MCF 10A (cell line): ENCODE data around the gene TRAF3IP1. TPM values are rescaled to one million over a fixed set of nuclear protein-coding genes. Genes with fewer than 3 reads are reported as not detected.

Experiments
- BruUV-seq: library from RNA; stranded (reverse); fragments of 400-500 nt; replicated peaks from 2 replicates; lab custom pipeline; 2021; lab: Mats Ljungman, UMichigan
- CTCF ChIA-PET: fragments of 300-600 bp; sonication (Branson Sonifier 250); formaldehyde crosslinking; extraction: SDS; loops from one replicate; lab custom pipeline; 2021; ENCODE audit warnings: antibody characterized with exemption, inconsistent platforms; lab: Yijun Ruan, JAX
- POLR2A ChIA-PET: fragments of 300-600, 350-650 bp; sonication (Branson Sonifier 250); formaldehyde crosslinking; extraction: SDS; loops from one replicate; lab custom pipeline; 2020; ENCODE audit warnings: antibody characterized with exemption, inconsistent platforms; lab: Yijun Ruan, JAX
- DNase-seq: peaks from one replicate; pipeline ENCODE4 v3.0.0-alpha.2; 2018; ENCODE audit not compliant: unreplicated experiment
- H3K27ac Mint-ChIP-seq: one replicate; pipeline ENCODE4 v1.8.0; 2022; ENCODE audit warnings: mild to moderate bottlenecking, low read depth, mixed read lengths; ENCODE audit not compliant: unreplicated experiment
- H3K27me3 Mint-ChIP-seq: one replicate; pipeline ENCODE4 v1.8.0; 2022; ENCODE audit warnings: mixed read lengths; ENCODE audit not compliant: insufficient read depth, unreplicated experiment
- H3K36me3 Mint-ChIP-seq: one replicate; pipeline ENCODE4 v1.8.0; 2022; ENCODE audit warnings: mild to moderate bottlenecking, moderate library complexity, mixed read lengths; ENCODE audit not compliant: insufficient read depth, unreplicated experiment
- H3K4me1 Mint-ChIP-seq: one replicate; pipeline ENCODE4 v1.8.0; 2022; ENCODE audit warnings: mixed read lengths; ENCODE audit not compliant: insufficient read depth, unreplicated experiment
- H3K4me3 Mint-ChIP-seq: one replicate; pipeline ENCODE4 v1.8.0; 2022; ENCODE audit warnings: mild to moderate bottlenecking, moderate library complexity, mixed read lengths; ENCODE audit not compliant: unreplicated experiment
- H3K9me3 Mint-ChIP-seq: one replicate; pipeline ENCODE4 v1.8.0; 2022; ENCODE audit warnings: mixed read lengths; ENCODE audit not compliant: unreplicated experiment
- CTCF ChIP-seq: fragments of 200-600 bp; IDR thresholded peaks from one replicate; pipeline ENCODE4 v1.8.0; 2022; ENCODE audit warnings: antibody characterized with exemption, mild to moderate bottlenecking; ENCODE audit not compliant: unreplicated experiment
- intact Hi-C: fragments of 100-400 bp; cut with micrococcal nuclease; formaldehyde crosslinking; loops from 2 replicates; pipeline ENCODE4 v1.14.1; 2022
- total RNA-seq: library from RNA; stranded (reverse); gene quantifications from 2 replicates; pipeline ENCODE4 v1.2.3, GENCODE V29; 2022

The TRAF3IP1 gene
- total RNA-seq, 1 experiment from 2014 or later: 19.1 TPM

DNA sequence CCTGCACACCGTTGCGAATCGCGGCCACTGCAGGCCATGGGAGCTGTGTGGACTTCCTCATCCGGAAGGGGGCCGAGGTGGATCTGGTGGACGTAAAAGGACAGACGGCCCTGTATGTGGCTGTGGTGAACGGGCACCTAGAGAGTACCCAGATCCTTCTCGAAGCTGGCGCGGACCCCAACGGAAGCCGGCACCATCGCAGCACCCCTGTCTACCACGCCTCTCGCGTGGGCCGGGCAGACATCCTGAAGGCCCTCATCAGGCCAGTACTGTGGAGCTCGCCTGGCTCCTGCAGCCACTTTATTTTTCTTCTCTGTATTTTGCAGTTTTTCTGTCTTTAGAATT, 115.4 kb downstream of the TRAF3IP1 start:
- Mint-ChIP-seq H3K9me3 (no peaks in the 10 kb centered on the region), H3K4me3 (no peak overlapping the region), H3K27ac (peak overlapping the region; percentile 27), H3K27me3 (no peaks in the 10 kb centered on the region), H3K36me3 (peaks cover 78% of the 10 kb centered on the region), H3K4me1 (peaks cover 48% of the 10 kb centered on the region)
- no peak for DNase-seq
- intact Hi-C loops: no loop called here
- ChIA-PET CTCF (no interaction called here), POLR2A (interaction anchor here (0.6 to 0.9 kb wide), 2 partner anchors 8 to 230 kb away, joined by 3 to 4 read pairs; no protein-coding TSS in a partner anchor)
- BruUV-seq: no TSS peak
- TF ChIP-seq CTCF: no peak

DNA sequence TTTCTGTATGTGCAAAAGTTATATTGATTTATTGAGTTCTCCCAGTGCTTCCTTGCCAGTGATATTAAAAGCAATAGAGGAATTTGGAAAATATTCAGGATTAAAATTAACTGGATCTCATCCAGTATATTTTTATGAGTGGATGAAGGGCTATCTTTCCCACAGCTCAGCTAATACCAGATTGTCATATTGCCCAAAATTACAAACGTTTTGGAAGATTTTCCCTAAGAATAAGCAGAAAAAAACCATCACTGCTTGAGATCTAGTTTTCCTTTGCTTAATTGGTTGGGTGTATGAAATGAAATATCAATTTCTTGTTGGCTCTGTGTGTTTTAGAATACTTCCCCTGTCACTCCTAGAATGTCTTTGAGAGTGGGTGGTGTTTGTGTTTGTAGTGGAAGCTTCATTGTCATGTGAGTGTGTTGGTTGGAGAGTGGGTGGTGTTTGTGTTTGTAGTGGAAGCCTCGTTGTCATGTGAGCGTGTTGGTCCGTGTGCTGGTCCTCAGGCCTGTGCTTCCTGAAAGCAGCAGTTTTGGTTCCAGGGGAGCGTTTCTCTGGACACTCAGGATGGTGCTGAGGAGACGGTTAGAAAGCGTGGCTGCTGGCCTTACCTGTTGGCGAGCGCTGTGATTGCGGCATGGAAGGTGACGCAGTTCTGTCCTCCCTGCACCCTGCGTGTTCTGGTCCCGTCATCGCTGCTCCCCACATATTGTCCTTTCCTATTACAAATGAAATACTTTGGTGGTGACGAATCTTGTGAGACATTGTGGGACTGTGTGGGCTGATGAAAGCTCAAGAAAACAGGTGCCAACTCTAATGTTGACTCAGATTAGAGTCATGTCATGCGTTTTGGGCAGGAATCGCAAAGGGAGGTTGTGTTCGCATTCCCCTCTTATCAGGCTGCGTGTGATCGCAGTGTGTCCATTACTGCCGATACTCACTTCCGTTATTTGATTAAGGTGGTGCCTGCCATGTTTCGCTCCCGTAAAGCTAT, 118.8 kb downstream of the TRAF3IP1 start:
- intact Hi-C loops: loop anchor here (1.0 kb wide), 2 partner anchors 11 to 149 kb away; no protein-coding TSS in a partner anchor
- Mint-ChIP-seq H3K4me1 (peaks cover 32% of the 10 kb centered on the region), H3K27ac (peak overlapping the region; percentile 99), H3K27me3 (no peaks in the 10 kb centered on the region), H3K9me3 (no peaks in the 10 kb centered on the region), H3K4me3 (peak overlapping the region; percentile 54), H3K36me3 (peaks cover 69% of the 10 kb centered on the region)
- CTCF ChIA-PET: interaction anchor here (0.6 to 1.2 kb wide), 5 partner anchors 11 to 156 kb away, joined by 3 to 4 read pairs (median 3); no protein-coding TSS in a partner anchor
- no peak for TF ChIP-seq CTCF
- peak; percentile 99 for DNase-seq
- BruUV-seq: TSS peak; percentile 96
- POLR2A ChIA-PET: interaction anchor here (0.6 to 3.5 kb wide), 15 partner anchors 9 to 474 kb away, joined by 3 to 35 read pairs (median 3); partner anchors contain the start of gene TWIST2

DNA sequence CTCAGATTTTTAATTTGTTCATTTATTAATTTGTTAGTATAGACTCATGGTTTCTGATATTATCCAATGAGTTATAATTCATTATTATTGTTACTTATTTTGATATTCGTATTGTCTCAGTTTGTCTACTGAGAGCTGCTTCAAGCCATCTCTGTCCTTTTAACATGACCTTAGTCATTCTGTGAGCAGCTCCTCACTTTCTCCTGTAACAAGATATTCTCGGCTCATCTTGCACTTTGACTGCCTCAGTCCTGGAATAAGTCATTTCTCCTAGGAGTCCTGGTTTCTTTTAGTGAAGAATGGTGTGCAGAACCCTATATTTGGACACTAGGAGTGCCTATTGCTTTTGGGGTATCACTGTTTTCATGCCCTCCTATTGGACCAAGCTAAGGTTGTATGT, 119.6 kb downstream of the TRAF3IP1 start:
- H3K27ac Mint-ChIP-seq: peak overlapping the region; percentile 99
- no peak for TF ChIP-seq CTCF
- intact Hi-C loops: loop anchor here (1.0 kb wide), 2 partner anchors 12 to 150 kb away; no protein-coding TSS in a partner anchor
- peak; percentile 34 for DNase-seq
- no peaks in the 10 kb centered on the region for H3K27me3 Mint-ChIP-seq
- peaks cover 25% of the 10 kb centered on the region for H3K4me1 Mint-ChIP-seq
- CTCF ChIA-PET: interaction anchor here (0.7 to 1.2 kb wide), 3 partner anchors 27 to 156 kb away, joined by 3 to 4 read pairs (median 3); no protein-coding TSS in a partner anchor
- H3K36me3 Mint-ChIP-seq: peaks cover 69% of the 10 kb centered on the region
- peak overlapping the region; percentile 54 for H3K4me3 Mint-ChIP-seq
- POLR2A ChIA-PET: interaction anchor here (0.6 to 3.5 kb wide), 11 partner anchors 12 to 475 kb away, joined by 3 to 35 read pairs (median 4); partner anchors contain the start of gene TWIST2
- H3K9me3 Mint-ChIP-seq: no peaks in the 10 kb centered on the region
- BruUV-seq: TSS peak; percentile 93

- H3K27ac Mint-ChIP-seq: peak overlapping the region; percentile 99
- no peak for TF ChIP-seq CTCF
- no peak for DNase-seq
- no TSS peak for BruUV-seq
- peaks cover 25% of the 10 kb centered on the region for H3K4me1 Mint-ChIP-seq
- ChIA-PET POLR2A (interaction anchor here (0.6 to 3.5 kb wide), 7 partner anchors 13 to 408 kb away, joined by 3 to 35 read pairs (median 4); partner anchors contain the start of gene TWIST2), CTCF (interaction anchor here (0.6 to 1.2 kb wide), 3 partner anchors 27 to 99 kb away, joined by 3 read pairs; no protein-coding TSS in a partner anchor)
- peaks cover 69% of the 10 kb centered on the region for H3K36me3 Mint-ChIP-seq
- H3K4me3 Mint-ChIP-seq: peak overlapping the region; percentile 54
- H3K9me3 Mint-ChIP-seq: no peaks in the 10 kb centered on the region
- no peaks in the 10 kb centered on the region for H3K27me3 Mint-ChIP-seq
- intact Hi-C loops: no loop called here
Measured at GRCh38 chr2:238440331-238440730, 120.0 kb downstream of the TRAF3IP1 start.
